ENCODE results near the gene CIRBP.

DNA sequence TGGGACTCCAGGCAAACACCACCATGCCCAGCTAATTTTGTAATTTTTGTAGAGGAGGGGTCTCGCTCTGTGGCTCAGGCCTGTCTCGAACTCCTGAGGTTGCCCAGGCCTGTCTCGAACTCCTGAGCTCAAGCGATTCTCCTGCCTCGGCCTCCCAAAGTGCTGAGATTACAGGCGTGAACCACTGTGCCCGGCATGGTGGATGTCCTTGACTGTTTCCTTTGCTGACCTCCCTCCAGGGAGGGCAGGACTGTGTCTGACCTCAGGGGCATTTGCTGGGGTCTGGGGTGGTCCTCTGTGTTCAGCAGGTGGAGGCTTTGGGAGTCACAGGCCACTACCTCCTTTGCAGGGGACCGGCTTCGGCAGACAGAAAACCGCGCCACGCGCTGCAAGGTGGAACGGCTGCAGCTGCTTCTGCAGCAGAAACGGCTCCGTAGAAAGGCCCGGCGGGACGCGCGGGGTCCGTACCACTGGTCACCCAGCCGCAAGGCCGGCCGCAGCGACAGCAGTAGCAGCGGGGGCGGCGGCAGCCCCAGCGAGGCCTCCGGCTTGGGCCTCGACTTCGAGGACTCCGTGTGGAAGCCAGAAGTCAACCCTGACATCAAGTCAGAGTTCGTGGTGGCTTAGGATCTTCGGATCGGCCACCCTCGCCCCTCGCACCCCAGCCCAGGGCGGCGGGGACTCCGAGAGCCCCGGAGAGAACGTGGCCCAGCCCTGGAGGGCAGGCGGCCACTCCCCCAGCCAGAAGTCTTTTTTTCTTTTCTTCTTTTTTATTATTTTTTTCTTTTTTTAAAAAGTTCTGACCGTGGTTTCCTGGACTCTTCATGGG lies 12.3 kb upstream of the CIRBP start:
- TF ChIP-seq POLR2A (IDR thresholded peaks at IDR 0.05) (no peak), POLR2AphosphoS5 (IDR thresholded peaks at IDR 0.05; ENCODE audit: insufficient read depth in 1 of 2, low read depth in 1 of 2) (peak in 1 of 2 donors; percentile 54)
- TF ChIP-seq, protein P1, sequence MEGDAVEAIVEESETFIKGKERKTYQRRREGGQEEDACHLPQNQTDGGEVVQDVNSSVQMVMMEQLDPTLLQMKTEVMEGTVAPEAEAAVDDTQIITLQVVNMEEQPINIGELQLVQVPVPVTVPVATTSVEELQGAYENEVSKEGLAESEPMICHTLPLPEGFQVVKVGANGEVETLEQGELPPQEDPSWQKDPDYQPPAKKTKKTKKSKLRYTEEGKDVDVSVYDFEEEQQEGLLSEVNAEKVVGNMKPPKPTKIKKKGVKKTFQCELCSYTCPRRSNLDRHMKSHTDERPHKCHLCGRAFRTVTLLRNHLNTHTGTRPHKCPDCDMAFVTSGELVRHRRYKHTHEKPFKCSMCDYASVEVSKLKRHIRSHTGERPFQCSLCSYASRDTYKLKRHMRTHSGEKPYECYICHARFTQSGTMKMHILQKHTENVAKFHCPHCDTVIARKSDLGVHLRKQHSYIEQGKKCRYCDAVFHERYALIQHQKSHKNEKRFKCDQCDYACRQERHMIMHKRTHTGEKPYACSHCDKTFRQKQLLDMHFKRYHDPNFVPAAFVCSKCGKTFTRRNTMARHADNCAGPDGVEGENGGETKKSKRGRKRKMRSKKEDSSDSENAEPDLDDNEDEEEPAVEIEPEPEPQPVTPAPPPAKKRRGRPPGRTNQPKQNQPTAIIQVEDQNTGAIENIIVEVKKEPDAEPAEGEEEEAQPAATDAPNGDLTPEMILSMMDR (IDR thresholded peaks at IDR 0.05): no peak

All from vagina (tissue), 2 donors.